HG03457 (cell line): ENCODE measurements around the gene PIGR.
"Not testable (repeated sequence)": the region's sequence is repeated elsewhere in the genome, so short reads cannot be mapped to it uniquely, and the experiment has no call there.

Source experiments
- ATAC-seq: cut with Tn5 transposase; IDR thresholded peaks from one replicate; pipeline ENCODE4 v1.9.1; 2021; ENCODE audit warnings: moderate number of reproducible peaks; ENCODE audit not compliant: unreplicated experiment

The PIGR gene

DNA sequence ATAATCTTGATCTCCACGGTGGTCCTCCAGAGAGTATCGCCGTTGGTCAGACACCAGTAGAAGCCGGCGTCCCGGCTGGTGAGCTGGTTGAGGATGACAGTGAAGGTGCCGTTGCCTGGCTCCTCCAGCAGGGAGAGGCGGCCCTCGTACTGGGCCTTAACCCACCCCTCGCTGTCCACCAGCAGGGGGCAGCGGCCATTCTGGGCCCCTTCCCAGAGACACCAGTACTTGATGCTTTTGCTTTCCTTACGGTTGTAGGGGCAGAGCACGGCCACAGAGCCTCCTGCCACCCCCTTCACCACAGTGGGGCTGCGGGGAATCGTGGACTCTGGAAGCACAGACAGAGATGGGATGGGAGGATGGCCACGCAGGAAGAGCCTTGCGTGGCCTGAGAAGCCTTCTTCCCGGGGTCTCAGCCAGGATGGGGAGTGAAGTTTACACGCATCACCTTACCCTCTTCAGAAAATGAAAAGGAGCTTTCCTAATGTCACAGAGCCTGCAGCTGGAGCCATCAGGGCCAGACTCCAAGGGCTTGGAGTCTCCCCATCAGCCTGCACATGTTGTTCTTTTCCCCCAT, 10.7 kb downstream of the PIGR start:
- ATAC-seq: no peak

DNA sequence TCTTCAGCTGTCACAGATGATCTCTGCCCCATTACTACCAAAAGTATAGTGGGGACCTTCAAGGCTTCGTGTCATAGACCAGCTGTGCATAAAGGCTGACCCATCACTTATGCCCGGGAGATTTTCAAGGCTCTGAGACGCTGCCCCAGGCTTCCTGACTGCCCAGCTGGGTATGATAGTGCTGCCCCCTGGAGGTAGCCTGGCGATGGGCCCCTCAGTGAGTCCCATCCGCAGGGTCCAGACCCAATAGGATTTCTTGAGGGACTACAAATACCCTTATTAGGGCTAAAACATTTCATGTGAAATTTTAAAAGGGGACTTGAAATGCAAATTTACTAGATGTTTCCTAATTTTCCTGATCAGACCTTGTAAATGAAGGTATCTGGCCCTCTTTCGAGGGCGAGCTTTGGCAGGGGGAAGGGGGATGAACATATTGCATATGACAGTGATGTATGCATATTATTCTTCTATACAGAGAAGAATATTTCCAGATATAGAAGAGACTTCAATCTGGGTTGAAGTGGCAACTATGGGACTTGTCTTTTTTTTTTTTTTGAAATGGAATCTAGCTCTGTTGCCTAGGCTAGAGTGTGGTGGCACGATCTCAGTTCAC, 12.8 kb downstream of the PIGR start:
- no peak for ATAC-seq

DNA sequence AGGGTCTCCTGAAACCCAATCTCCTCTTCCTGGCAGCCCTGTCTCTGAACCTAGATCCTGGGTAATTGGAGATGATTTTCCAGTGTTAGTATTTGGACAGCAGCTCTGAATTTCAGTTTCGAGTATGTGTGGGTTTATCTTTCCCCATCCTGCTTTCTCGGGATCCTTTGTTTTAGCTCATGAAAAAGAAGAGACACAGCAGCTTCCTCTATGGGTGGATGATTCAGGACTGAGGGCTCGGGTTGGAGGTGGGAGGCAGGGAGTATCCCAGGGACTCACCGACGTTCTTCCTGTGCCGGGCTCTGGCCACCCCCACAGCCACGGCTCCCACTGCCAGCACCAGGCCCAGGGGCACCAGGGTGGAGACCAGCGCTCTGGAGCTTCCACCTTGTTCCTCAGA, 14.1 kb downstream of the PIGR start:
- ATAC-seq: no peak

- ATAC-seq: no peak
Measured at GRCh38 chr1:206931709-206932108, 14.6 kb downstream of the PIGR start.

DNA sequence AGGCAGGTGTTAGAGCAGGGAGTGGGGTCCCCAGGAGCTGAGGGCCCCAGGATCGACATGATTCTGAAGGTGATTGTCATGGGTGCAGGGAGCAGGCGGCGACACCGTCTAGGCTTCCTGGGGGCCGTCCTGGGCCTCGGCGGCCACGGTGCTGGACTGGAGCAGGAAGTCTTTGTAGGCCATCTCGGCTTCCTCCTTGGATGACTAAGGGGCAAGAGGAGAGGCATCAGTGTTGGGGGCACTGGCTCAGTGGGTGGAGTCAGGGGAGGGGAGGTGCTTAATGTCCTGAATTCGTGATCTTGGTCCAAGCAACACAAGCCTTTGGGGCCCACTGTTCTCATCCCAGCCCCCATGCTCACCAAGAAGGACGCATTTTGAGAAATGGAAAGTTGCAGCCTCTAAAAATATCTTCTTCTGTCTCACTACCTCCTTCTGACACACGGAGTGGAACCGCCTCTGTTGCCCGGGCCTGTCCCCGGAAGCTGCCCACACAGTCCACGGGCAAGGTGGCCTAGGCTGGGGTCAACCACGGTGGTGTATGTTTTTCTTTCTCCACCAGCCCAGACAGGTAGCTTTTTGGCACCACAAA, 16.0 kb downstream of the PIGR start:
- ATAC-seq: peak; percentile 61

- no peak for ATAC-seq
Measured at GRCh38 chr1:206929524-206929923, 16.7 kb downstream of the PIGR start.

GRCh38 chr1:206926286-206926685, 20.0 kb downstream of the PIGR start:
- ATAC-seq: no peak

DNA sequence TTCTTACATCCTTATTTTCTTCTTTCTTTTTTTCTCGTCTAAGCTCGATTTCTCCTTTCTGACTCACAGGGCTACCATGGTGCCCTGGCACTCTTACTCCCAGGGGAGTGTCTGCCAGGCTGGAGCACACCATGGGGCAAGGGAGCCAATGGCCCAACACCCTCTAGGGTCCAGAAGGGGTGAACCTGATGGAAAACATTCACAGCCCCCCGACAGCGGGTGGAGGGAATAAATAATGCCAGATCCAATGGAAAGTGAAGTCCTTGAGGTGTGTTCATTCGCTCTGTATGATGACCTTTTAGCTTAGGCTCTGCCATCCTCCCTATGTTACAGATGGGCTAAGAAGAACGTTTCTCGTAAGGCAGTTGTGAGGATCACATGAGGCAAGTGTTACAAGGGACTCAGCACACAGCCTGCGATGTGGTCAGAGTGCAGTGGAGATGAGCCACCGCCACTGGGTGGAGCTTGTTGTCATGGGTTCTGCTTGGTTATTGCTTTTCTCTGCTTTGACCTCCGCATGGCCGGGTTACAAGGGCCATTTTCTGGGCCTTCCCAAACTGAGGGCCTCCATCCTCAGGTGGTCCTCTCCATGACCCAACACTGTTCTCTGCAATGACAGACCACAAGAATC, 21.0 kb downstream of the PIGR start:
- ATAC-seq: peak; percentile 41

- ATAC-seq: peak; percentile 3
Measured at GRCh38 chr1:206924592-206925105, 21.6 kb downstream of the PIGR start.

DNA sequence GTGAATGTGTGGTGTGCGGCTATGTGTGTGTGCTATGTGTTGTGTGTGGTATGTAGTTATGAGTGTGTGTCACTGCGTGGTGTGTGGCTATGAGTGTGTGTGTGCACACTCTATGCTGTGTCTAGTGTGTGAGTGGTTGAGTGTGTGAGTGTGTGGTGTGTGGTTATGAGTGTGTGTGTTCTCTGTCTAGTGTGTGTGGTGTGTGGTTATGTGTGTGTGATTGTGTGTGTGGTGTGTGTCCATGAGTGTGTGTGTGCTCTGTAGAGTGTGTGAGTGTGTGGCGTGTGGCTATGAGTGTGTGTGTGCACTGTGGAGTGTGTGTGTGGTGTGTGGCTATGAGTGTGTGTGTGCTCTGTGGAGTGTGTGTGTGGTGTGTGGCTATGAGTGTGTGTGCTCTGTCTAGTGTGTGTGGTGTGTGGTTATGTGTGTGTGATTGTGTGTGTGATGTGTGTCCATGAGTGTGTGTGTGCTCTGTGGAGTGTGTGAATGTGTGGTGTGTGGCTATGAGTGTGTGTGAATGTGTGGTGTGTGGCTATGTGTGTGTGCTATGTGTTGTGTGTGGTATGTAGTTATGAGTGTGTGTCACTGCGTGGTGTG, 22.2 kb downstream of the PIGR start:
- not testable (repeated sequence) for ATAC-seq

GRCh38 chr1:206923009-206923960, 23.0 kb downstream of the PIGR start:
- no peak for ATAC-seq

- no peak for ATAC-seq
Measured at GRCh38 chr1:206922524-206922923, 23.7 kb downstream of the PIGR start.

DNA sequence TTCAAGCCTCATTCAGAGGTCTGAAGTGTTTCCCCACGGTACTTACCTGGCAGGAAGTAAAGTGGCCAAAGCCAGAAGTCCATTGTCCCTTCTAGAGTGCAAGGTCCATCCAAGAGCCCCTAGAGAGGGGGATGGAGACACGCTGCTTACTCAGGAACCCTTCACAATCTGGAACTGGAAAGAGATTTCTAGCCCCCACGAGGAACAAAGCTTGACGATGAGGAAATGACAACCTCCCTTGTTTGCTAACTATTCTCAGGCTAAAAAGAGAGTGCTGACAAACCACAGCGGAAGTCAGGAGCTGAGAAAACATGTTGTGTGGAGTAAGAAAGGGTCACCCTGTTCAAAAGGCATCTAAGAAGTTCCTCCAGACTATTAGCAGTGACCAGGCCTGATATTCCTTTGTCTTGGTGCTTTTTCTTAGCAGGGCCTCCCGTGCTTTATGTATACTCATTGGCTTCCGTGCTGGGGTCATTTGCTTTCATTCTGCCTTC, 24.4 kb downstream of the PIGR start, which contains the start of gene FCMR:
Gene FCMR, minus strand, starts transcription at position 170 of the 494 bp plus-strand sequence. Its CDS starts 87 bp downstream, at position 83.
- no peak for ATAC-seq

DNA sequence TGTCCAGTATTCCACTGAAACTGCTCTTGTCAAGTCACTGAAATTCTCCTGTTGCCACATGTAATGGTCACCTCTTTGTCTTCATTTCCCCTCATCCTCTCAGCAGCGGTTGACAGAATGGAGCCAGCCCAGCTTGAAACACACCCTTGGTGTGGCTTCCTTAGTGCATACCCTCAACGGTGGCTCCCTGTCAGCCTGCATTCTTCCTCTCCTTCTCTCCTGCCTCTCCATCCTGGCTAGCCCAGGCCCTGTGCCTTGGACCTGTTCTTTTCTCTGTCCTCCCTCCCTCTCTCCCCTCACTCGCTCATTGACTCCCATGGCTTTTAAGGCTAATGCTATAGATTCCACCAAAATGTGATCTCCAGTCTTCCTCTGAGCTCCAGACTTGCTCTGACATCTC, 28.2 kb downstream of the PIGR start:
- ATAC-seq: no peak

DNA sequence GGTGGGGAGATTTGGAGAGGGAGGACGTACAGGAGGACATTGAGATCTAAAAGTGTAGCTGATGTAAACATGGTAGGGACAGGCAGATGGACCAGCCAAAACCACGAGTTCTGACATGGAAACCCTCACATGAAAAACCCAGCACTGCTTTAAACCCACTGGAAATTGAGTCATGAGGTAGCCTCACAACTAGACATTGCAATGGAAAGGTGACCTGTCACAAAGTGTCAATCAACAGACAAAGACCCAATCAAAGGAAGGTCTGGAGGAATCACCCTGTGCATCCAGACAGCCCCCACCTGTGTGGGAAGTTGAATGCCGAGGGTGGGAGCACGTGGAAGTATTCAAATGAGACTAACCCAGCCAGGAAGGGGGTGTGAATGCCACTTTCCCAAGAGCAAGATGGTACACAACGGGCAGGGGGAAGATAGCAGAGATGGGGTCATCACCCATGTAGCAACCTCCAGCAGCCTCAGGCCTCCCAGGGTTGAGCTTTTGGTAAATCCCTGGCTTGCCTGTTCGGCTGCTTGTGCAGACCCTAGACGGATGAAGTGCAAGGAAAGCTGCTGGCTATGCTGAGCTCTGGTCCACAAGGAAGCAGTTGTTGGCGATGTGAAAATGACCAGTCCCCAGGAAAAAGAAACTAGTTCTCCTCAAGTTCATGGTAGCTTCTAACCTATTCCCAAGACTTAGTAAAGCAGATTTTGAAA, 30.1 kb downstream of the PIGR start:
- no peak for ATAC-seq

GRCh38 chr1:206915030-206915735, 31.1 kb downstream of the PIGR start:
- ATAC-seq: no peak

- ATAC-seq: no peak
Measured at GRCh38 chr1:206913766-206914537, 32.3 kb downstream of the PIGR start.

- ATAC-seq: peak; percentile 60
Measured at GRCh38 chr1:206912445-206913095, 33.7 kb downstream of the PIGR start.
